Measurements from ENCODE around the gene COL26A1.

COL26A1 gene

DNA sequence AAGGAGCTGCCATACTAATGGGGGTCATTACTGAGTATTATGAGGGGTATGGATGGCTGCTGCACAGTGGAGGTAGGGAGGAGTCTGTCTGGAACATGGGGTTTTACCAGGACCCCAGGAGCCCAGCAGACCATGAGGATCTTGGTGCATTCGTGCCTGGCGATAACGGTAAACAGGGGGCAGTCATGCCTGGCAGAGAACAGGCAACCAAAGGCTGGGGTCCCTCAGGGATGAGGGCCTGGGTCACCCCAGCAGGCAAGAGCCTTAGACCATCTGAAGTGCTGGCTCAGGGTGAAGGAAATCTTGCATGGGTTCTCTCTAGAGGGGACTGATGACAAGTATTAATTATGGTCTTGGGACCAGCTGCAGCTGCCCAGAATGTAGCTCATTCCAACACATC is 220.3 kb downstream of the COL26A1 start:
- DNase-seq = no peak

- no peak for DNase-seq
Measured at GRCh38 chr7:101586078-101586905, 223.6 kb downstream of the COL26A1 start.

DNA sequence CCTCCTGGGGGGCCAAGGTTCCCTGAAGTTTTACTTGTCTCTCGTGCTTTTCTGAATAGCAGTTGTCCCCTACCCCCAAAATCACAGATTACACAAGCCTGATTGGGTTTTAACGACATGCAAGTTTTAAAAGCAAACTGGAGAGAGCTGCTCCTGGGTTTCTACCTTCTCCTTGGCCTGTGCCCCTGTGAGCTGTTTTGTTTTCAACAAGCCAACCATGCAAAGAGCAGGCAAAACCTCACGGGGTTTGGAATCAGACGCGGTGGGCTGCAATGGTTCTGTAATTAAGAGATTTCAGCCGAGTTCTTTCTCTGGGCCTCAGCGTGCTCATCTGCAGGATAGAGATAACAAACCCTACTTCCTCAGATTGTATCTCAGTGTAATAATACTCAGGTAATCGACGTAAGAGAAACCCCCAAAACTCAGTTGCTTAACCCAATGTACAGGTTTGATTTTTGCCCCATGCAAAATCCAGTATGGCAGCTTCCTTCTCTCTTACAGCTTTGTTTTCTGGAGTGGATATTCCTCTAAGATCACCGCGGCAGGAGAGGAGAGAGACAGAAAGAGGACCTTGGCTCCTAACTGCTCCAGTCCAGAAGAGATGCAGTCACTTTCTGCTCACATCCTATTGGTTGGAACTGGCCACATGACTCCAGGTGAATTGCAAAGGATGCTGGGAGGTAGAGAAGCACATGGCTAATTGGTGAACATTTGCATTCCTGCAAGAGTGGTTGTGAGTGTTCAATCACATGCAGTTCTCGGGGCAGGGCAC is 224.4 kb downstream of the COL26A1 start:
- DNase-seq = no peak

DNA sequence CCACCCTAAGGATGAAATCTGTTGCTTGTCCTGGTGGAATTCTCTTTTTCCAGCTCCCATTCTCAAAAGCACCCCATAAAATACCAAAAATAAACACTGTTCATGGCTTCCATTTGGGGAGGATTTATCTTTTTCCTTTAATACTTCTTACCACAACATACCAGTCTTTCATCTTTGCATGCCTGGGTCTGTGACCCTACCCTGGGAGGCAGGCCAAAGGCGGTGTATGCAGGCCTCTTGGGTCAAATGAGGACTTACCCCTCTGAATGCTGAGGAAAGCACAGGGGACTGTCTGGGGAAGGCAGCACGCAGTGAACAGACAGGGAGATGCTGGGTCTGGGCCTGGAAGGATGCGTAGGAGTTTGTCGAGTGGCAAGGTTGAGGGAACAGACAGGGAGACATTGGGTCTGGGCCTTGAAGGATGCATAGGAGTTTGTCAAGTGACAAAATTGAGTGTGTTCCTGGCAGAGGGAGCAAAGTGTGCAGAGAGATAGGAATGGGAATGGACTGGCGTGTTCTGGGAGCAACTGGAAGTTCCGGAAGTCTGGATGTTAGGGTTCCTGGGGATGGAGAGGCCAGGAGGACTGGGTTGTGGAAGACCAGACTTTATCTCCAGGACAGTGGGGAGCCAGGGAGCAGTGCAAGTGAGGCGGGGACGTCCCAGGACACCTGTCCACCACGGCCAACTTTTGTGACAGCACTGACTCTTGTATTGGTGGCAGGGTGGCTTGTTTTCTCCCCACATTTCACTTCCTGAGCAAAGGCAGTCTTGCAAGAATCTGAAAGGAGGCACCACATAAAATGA is 225.7 kb downstream of the COL26A1 start:
- no peak for DNase-seq

DNA sequence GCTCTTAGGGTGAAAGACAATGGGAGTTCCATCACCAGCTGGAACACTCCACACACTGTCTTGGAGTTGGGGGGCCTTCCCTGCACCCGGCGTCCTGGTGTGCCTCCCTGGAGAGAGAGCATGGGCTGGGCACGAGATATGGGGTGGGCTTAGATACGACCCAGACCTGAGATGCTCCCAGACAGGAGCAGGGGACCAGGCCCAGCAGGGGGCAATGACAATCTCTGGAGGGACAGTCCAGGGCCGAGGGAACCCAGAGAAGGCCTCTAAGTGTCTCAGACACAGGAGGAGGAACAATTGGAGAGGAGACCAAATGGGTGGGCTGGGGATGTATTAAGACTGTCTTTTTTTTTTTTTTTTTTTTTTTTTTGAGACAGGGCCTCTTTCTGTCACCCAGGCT is 226.4 kb downstream of the COL26A1 start:
- DNase-seq = no peak

GRCh38 chr7:101589976-101590662 is 227.4 kb downstream of the COL26A1 start:
- DNase-seq = no peak

- DNase-seq = no peak
Measured at GRCh38 chr7:101590663-101591435, 228.2 kb downstream of the COL26A1 start.

DNA sequence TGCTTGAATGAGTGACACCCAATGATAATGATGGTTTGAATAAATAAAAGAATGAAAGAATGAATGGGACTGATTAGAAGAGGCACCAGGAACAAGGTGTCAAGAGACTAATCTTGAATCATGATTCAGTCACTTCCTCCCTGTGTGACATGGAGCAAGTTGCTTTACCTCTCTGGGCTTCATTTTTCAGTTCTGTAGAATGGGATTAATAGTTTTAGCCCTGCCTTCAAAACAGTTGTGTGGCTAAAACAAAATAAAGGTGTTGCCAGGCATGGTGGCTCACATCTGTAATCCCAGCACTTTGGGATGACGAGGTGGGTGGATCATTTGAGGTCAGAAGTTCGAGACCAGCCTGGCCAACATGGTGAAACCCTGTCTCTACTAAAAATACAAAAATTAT is 228.8 kb downstream of the COL26A1 start:
- no peak for DNase-seq

- DNase-seq = no peak
Measured at GRCh38 chr7:101593556-101593955, 230.9 kb downstream of the COL26A1 start.

- DNase-seq = no peak
Measured at GRCh38 chr7:101594790-101595189, 232.1 kb downstream of the COL26A1 start.

DNA sequence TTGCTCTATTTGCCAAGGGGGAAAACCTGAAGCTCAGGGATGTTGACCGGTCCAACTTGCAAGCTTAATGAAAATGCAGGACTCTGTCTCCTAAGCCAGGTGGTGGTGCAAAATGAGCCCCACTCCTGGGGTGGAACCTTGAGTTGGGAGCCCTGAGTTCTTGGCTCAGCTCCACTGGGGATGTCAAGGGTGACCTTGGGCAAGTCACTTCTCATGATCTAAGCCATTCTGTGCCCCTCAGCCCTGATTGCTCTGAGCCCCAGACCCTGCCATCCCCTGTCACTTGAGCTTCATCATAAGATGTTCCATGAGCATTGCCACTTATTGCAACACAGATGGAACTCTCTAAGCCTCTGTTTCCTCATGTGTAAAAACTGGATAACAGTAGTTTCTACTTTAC is 232.6 kb downstream of the COL26A1 start:
- DNase-seq = no peak

- no peak for DNase-seq
Measured at GRCh38 chr7:101595766-101596537, 233.3 kb downstream of the COL26A1 start.

GRCh38 chr7:101596898-101597297 is 234.2 kb downstream of the COL26A1 start:
- DNase-seq = no peak

GRCh38 chr7:101597941-101598340 is 235.3 kb downstream of the COL26A1 start:
- DNase-seq = no peak

- no peak for DNase-seq
Measured at GRCh38 chr7:101598422-101598985, 235.8 kb downstream of the COL26A1 start.

GRCh38 chr7:101598986-101599771 is 236.5 kb downstream of the COL26A1 start:
- no peak for DNase-seq

DNA sequence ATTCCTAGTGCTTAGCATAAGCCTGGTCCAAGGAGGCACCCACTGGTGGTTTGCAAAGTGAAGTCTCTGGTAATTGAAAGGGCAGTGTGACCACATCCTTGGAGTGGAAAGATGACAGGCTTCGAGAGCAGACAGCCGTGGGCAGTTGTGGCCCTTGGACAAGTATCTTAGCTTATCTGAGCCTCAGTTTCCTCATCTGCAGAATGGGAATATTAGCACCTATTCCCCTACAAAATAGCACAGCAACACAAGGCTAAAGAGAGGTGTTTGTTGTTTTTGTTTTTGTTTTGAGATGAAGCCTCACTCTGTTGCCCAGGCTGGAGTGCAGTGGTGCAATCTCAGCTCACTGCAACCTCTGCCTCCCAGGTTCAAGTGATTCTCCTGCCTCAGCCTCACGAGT is 237.1 kb downstream of the COL26A1 start:
- DNase-seq = no peak

DNA sequence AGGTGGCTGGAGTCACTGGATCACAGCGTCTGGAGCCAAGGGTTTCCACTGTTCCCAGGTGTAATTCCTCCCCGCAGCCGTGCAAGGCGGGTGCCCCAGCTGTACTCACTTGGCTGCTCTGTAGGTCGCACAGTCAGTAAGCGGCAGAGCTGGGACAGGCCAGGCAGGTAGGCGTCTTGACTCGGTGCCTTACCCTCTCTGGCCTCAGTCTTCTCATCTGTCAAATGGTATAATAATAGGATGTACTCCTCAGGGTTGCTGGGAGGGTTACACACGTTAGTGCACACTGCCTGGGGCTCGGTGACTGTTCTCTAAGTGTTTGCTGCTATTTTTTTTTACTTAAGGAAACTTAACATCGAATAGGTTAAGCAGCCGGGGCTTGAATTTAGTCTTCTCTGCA is 239.4 kb downstream of the COL26A1 start:
- DNase-seq = no peak

DNA sequence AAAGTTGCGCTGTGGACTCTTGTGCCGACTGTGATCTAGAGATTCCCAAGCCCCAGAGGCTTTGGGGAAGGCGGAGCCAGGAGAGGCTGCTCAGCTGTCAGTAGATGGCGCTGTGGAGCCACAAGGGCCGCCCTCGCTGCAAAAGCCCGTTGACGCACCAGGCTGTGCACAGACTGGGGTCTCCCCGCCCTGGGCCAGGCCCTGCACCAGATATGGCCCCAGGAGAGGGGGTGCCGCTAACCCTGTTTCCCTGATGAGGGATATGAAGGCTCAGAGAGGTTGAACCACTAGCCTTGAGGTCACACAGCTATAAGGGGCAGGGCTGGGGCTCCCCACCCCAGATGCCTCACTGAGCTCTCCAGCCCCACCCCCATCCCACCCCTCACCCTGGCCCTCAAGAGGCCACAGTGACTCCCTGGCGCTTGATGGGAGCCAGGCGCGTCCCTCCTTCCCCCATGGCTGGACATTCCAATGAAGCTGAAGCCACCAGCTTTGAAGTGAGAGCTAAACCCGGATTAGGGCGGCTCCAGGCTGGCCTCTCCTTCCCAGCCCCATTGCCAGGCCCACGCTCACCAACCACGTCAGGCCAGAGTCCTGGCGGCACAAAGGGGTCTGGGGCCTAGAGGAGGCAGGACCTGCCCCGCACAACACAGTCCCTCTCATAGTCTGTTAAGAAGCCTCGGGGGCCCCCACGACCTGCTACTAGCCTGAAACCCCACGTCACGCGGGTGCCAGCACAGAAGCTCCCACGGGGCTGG is 240.0 kb downstream of the COL26A1 start:
- DNase-seq = peak; percentile 53 to 65
